Hypothalamus (tissue), 51 donors: Measurements from ENCODE around the gene FGF18.

Experiments
- DNase-seq, 51 donors: peaks; one replicate each; lab custom pipeline; 2025; lab: John Stamatoyannopoulos, UW

FGF18 gene

DNA sequence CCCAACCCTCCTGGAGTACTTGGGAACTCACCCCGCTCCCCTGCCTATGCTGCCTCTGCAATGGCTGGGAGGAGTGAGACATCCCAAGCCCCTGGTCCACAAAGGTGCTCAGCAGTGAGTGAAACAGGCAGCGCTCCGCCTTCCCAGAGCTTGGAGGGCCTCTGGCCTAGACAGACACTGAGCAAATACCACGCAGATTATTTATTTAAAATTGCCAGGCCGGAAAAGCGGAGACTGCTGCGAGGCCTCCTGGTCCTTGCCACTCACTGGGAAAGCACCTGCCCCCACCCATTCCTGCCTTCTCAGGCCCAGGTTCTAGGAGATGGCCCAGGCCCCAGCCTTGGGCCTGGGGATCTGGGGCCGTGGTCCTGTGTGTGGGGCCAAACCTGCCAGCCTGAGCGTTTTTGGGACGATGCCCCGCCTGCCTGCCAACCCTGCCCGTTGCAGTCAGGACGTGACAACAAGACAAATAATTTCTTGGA lies 17.4 kb downstream of the FGF18 start:
- no peak for DNase-seq

DNA sequence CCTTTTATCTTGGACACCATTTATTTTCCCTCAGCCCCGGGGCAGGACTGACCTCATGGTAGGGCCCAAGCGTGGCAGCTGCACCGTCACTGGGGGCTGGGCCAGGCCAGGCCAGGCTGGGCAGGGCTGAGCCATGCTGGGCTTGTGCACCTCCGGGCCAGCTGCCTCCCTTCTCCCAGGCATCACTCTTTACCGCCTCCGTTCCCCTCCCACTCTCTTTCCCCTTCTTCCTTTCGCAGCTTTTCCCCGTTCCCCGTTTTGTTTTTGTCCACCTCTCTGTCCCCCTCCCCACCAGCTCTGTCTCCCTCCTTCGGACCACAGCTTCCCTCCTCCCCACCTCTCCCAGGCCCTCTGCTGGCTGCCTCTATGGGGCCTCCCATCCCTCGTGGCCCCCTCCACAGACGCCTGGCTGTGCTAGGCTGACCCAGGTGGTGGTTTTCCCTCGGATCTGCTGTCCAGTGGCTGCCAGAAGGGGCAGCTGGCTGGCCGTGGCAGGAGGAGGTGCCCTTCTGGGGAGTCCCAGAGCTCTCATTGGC lies 17.9 kb downstream of the FGF18 start:
- DNase-seq, result no peak

DNA sequence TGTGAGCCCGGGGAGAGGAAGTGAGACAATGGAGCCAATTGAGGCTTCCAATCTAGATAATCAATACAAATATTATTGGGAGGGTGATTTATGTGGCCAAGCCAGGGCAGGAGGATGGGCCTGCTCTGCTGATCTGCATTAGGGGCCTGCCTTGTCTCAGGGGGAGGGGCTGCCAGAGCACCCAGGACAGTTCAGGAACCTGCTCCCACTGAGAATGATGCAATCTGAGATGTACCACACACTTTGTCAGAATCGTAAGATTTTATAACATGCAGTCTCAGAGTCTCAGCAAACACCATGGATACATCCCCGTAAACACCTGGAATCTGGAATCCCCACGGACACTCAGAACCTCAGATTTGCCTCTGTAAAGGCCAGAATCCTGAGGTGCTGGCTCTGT lies 19.3 kb downstream of the FGF18 start:
- DNase-seq, result no peak

DNA sequence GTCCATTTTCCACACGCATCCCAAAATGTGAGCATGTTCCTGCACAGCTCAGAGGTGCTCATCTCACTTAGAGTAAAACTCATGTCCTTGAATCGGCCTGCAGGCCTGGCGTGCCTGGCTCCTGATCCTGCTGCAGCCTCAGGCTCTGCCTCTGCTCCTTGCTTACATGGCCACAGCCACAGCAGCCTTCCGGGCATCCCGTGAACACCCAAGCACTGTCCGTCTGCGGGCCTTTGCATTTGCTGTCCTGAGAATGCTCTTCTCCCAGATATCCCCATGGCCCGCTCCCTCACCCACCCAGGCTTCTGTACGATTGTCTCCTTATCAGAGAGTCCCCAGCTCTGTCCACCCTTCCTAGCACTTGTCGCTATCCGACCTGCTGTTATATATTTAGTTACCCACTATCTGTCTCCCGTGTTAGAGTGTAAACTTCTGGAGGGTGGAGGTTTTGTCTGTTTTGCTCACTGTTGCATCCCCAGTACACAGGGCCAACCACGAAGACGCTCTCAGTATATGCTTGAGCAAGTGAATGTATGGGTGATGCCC lies 21.9 kb downstream of the FGF18 start:
- DNase-seq, result no peak

DNA sequence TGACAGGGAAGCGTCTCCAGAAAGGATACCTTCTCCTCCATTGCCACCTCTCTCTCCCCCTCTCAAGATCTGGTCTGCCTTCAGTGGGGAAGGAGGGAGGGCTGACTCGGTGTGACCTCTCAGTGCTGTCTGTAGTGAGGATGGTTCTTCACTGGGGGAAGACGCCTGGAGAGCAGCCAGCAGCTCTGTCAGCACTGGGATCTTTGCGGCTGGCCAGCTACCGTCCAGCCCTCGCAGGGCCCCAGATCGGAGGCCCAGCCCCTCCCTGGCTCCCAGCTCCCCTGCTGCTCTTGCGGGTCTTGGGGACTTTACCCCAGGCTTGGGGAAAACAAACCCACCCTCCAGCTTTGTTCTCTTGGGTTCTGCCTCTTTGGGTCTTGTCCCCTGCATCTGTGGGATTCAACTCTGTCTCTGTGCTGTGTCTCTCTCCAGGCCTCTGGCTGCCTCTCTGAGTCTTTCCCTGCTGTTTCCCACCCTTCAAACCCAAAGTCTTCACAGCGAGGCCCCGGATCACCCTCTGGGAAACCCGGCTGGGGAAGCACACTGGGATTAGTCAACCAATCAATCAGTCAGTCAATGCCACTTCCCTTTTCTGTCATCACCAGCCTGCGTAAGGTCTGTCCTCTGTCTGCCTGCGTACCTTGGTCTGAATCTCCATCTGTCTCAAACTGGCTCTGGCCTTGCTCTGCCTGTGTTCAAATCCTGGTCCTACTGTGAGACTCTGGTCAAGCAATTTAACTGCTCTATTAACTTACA lies 23.0 kb downstream of the FGF18 start:
- no peak for DNase-seq

DNA sequence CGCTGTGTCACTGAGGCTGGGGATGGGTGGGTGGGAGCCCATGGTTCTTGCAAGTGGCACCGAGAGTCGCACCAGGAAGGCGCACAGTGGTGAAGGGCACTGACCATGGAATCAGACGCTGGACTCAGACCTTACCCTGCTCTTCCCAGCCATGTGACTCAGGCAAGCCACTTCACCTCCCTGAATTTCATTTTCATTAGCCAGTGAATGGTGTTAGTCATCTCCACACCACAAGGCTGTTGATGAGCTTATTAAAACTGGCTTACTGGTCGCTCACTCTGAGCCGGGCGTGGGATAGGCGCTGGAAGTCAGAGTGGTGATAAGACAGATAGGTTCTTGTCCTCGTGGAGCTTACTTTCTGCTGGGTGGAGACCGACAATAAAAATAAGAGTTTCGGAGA lies 25.1 kb downstream of the FGF18 start:
- no peak for DNase-seq

DNA sequence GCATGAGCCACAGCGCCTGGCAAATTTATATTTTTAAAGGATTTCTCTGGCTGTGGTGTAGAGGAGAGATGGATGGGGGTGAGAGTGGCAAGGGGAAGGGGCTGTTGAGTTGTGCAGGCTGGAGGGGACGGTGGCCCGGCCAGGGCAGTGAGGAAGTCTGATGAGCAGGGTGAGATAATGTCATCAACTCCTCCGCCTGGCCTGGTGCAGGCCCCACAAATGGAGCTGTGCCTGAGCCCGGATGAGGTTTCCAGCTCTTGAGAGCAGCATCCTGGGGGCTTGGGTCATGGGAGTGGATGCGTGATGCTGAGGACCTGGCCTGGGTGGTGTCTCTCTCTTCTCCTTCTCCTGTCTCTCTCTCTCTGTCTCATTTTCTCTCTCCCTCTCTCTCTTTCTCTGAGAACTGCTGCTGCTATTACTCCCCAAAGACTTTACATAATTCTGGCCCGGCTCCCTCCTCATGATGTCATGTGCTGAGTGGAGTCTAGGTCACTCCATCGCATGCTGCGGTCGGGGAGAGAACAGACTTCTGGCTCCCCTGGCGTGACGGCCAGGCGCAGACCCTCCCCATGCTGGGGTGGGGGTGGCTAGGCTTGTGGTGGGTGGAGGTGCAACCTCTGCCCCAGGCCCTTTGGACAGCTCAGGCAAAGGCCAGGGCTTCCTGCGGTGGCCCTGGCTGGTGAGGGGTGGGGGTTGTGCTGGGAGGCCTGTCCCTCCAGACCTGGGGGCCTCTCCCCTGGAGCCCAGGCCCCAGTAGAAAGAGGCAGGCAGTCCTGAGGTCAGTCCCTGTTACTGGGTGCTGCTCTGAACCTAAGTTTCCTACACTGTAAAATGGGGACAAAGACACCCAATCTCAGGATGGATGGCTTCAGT lies 26.4 kb downstream of the FGF18 start:
- peak in 1 of 51 donors; percentile 13 for DNase-seq

DNA sequence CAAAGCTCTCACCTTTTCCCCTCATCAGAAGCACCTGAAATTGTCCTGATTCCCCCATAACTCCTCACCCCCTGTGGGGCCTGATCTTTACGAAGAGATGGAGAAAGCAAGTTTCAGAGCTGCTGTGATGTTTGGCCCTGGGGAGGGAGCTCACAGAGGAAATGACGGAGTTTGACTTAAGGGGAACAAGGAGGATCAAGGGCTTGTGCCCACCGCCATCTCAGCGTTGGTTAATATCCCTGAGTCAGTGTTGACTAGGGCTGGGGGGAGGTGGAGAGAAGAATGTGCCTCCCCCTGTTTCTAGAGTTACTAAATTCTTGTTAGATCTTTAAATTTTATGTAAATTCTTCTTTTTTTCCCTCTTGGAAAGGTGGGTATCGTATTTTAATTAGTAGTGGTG lies 27.8 kb downstream of the FGF18 start:
- no peak for DNase-seq

DNA sequence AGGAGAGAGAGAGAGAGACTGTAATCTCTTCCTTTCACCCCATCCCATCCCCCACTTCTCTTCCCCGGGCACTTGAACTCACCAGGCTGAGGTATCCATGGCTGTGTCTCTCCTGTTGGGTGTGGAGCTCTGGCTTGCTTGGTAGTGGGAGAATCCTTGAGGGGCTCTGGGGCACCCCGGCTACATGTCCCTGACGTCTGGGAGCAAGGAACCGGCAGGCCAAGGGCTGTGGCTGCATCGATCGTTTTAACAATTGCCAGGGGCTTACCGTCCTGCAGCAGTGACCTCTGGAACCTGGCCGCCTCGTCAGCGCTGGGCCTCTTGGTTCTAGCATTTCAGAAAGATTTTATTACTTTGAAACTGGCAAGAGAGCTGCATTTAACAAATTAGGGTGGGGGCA lies 30.0 kb downstream of the FGF18 start:
- no peak for DNase-seq

DNA sequence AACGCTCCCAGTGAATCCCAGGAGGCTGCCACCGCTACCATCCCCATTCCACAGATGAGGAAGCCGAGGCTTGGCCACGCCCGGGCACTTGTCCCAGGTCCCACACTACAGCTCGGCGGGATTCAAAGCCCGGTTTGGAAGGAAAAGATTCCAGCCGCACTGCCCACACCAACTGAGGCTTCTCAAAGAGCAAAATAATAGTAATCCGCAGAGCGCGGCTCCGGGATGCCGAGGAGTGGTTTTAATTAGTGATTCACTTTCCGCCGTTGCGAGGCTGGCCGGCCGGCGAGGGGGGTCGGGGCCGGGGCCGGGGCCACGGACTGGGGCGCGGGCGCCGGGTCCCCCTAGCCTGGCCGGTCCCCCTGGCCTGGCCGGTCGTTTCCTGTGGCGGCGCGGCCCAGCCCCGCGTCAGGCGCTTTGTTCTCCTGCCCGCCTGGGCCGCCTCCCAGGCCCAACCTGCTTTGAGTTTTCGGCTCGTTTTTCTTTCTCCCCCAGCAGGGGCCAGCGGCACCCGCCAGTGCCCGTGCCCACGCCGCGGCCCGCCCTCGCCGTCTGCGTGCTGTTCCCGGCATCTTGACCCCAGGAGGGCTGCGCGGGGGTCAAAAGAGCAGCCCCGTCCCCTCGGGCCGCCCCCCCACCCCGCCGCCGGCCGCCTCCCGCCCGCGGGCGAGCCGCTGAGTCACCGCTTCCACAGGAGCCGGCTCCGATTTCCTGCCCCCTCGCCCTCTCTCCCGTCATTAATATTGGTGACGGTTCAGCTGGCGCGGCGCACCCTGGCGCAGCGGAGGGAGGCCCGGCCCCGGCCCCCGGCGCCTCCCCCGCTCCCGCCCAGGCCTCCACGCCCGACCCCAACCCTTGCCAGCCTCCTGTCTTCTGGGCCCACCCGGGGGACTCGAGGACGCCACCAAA lies 31.2 kb downstream of the FGF18 start:
- peak in 7 of 51 donors; percentile 3 to 46 (median 12) for DNase-seq

DNA sequence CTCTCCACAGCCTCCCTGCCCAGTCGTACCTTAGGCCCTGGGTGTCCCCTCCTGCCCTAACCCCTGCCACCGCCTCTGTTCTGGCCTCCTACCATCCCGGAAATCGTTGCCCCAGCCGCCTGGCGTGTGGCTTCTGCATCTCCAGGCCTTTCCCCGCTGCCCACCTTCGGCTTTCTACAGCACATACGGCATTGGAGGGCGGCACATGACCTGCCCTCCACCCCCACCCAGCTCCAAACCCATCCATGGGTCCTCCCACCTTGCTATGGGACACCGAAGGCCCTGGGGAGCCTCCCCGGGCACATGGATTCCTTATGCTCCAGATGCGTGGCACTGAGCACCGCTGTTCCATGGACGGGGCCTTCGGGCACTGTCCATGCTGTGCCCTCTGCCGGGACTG lies 32.0 kb downstream of the FGF18 start:
- DNase-seq, result no peak

DNA sequence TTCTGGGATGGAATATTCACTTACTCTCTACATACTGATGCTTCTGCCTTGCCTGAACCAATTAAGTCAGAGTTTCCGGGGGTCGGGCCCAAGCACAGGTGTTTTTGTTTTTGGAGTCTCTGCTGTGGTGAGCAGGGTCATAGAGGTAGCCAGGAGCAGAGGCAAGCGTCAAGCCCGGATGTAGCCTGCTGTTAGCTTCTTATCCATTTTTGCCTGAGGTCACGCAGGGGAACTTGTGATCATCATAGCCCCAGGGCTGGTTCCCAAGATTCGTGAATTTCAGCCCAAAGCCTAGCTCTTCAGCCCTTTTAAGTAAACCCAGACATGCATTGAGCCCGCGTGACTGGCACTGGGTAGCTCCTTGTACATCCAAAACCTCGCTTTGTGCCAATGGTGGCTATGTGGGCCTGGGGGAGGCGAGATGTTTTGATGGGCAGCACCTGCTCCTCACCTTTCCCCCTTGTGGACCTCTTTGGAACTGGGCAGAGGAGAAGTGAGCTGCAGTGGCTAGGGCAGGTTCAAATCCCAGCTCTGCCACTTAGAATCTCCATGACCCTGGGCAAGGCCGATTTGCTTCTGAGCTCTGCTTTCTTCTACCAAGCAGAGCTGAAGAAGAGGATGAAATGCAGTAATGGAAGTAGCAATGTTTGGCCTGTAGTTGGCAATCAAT lies 33.7 kb downstream of the FGF18 start:
- DNase-seq, result no peak

DNA sequence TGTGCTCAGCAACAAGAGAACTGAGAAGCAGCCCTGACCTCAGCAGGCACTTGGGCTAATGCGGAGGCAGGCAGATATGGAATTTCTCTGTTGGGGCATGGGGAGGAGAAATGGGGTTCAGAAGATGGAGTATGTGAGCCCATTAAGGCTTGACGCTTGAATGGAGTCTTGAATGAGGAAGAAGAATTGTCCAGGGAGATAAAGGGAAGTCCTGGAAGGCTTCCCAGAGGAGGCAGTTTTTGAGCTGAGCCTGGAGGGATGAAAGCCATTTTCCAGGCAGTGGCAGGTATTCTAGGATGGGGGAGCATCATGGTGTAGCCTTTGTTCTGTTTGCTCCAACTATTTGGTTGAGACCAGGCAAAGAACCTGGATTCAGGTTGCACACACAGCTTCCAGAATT lies 34.5 kb downstream of the FGF18 start:
- no peak for DNase-seq

DNA sequence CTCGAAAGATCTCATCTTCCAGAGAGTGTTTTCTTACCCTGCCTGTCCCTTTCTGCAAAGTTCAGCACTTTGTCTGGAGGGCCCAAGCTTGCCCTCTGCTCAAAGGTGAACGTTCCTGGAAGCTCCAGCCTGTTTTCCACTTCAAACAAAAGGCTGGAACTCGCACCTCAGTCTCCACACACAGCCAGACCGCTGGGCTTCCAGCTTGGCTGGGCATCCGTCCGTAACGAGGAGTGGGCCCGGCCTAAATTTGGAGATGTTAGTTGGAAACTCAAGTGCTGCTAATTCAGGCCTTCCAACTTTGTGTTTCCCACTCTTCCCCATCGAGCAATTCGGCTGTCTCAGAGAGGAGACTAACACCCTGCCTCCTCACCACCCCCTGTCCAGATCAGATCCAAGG lies 35.1 kb downstream of the FGF18 start:
- no peak for DNase-seq

DNA sequence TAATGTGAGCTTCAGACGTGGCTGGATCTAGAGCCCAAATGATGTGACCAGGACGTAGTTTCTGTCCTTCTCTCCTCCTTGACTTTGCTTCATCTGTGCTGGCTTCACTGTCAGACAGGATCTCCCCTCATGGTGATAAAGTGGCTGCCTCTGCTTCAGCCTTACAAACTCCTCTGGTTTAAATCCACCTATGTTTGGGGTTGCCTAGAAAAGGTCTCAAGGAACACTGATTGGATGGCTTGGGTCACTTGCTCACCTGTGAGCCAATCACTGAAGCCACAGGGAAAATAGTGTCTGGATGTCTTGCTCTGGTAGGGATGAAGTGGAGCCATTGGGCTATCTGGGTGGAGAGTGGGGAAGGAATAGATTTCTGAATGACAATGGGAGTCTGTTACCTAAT lies 36.1 kb downstream of the FGF18 start:
- DNase-seq, result no peak

DNA sequence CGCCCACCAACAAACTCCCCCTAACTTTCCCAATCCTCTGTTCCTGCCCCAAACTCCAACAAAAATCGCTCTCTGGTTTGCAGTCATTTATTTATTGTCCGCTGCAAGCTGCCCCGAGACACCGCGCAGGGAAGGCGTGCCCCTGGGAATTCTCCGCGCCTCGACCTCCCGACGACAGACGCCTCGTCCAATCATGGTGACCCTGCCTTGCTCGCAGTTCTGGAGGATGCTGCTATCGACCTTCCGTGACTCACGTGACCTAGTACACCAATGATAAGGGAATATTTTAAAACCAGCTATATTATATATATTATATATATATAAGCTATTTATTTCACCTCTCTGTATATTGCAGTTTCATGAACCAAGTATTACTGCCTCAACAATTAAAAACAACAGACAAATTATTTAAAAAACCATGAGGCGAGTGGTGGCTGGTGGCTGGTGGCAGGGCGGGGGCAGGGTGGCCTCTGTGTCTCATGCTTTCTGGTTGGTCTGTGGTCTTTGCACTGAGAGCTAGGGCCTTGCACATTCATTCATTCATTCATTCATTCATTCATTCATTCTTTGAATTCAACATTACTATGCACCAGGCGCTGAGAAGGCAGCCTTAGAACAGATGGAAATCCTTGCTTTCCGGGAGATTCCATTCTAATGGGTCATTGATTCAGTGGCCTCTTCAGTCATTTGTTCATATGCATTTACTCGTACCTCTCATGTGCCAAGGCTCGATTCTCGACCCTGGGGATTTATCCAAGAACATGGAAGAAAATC lies 37.9 kb downstream of the FGF18 start:
- DNase-seq, result no peak

DNA sequence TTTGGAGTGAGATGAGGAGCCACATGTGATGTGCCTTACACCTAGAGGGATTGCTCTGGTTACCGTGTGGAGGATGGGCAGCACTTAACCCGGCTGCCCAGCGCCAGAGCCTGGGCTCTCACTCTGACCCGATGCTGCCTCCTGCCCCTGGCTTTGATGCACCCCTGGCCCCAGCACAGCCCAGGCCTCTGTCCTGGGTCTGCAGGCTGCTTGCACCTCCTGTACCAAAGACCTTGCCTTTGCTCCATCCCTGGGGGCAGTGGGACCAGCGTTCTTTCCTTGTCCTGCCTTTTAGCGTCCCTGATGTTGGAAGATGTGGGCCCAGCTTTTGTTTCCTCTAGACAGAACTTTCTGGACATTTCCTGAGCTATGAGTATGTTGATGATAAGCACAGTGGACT lies 40.4 kb downstream of the FGF18 start:
- DNase-seq, result no peak

DNA sequence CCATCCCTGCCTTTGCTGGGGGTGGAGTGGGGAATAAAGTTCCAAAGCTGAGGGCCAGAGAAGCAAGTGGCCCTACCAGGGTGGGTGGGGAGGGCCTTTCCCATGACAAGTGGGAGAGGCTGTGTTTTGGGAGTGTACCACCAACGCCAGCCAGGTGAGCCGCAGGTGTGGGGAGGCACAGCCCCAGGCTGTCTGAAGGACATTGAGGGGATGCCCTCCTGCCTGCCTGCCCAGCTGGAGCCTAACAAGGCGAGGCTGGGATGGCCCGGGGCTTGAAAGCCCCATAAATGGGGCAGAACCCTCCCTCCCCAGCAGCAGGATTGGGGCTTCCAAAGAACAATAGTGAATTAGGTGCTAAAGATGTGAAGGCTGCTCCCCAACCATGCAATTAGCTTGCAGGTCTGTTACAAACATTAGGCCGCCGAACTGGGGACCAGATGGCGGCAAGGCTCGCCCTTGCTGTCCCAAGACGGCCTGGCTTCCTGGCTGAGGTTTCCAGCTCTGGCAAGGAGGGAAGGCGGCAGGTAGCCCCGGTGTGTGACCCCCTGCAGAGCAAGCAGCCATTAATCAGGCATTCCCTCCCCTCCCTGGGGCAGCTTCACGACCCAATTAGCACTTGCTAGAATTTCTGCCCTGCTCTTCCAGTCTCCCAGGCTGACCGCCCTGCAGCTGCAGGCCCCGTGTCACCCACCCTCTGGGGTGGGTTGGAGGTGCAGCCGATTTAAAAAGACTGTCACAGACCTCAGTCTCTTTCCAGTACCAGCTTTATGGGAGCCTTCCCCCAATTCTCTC lies 42.9 kb downstream of the FGF18 start:
- no peak for DNase-seq
